ENCODE data around the gene OR2K2.

The OR2K2 gene

GRCh38 chr9:111330124-111330523, at the start of gene OR2K2:
OR2K2 (minus strand) TSS chr9:111330224; CDS start chr9:111328433, 1,791 bp downstream.
- H3K4me3 ChIP-seq (ENCODE audit: low read length): no peak within 1 kb of the TSS
- TF ChIP-seq, protein P1, sequence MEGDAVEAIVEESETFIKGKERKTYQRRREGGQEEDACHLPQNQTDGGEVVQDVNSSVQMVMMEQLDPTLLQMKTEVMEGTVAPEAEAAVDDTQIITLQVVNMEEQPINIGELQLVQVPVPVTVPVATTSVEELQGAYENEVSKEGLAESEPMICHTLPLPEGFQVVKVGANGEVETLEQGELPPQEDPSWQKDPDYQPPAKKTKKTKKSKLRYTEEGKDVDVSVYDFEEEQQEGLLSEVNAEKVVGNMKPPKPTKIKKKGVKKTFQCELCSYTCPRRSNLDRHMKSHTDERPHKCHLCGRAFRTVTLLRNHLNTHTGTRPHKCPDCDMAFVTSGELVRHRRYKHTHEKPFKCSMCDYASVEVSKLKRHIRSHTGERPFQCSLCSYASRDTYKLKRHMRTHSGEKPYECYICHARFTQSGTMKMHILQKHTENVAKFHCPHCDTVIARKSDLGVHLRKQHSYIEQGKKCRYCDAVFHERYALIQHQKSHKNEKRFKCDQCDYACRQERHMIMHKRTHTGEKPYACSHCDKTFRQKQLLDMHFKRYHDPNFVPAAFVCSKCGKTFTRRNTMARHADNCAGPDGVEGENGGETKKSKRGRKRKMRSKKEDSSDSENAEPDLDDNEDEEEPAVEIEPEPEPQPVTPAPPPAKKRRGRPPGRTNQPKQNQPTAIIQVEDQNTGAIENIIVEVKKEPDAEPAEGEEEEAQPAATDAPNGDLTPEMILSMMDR (conservative IDR thresholded peaks at IDR 0.05; ENCODE audit: low read depth, low read length): no peak

GRCh38 chr9:111375817-111376564, 46.0 kb upstream of the OR2K2 start:
- no peak for DNase-seq (ENCODE audit: low read depth)
- TF ChIP-seq, protein P1 (conservative IDR thresholded peaks at IDR 0.05; ENCODE audit: low read depth, low read length): no peak
- H3K4me3 ChIP-seq (ENCODE audit: low read length): no peak overlapping the region

More at GRCh38 chr9:111330124-111330523, at the start of gene OR2K2:
- no peak for DNase-seq (ENCODE audit: low read depth)

- DNase-seq (ENCODE audit: low read depth): no peak
- no peak overlapping the region for H3K4me3 ChIP-seq (ENCODE audit: low read length)
- TF ChIP-seq, protein P1 (conservative IDR thresholded peaks at IDR 0.05; ENCODE audit: low read depth, low read length): no peak
These were observed 45.0 kb upstream of the OR2K2 start for GRCh38 chr9:111375062-111375461.

DNA sequence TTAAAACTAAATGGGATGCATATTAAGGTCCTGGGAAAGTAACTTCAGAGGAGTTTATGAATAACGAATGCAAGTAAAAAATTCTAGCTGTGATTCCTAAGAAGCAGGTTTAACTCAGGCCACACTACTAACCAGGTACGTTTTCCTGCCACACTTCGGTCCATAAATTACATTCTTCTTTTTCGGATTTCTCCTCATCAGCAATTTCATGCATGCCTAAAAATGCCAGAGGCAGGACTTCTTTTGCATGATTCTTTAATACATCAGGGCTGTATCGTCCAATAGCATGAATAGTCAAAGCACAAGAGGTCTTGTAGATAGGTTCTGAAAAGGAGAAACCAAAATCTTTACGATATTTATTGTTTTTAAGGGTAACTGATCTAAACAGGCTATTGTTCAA, 42.3 kb upstream of the OR2K2 start:
- no peak for DNase-seq (ENCODE audit: low read depth)
- TF ChIP-seq, protein P1 (conservative IDR thresholded peaks at IDR 0.05; ENCODE audit: low read depth, low read length): no peak
- no peak overlapping the region for H3K4me3 ChIP-seq (ENCODE audit: low read length)

GRCh38 chr9:111366978-111367377, 37.0 kb upstream of the OR2K2 start:
- H3K4me3 ChIP-seq (ENCODE audit: low read length): no peak overlapping the region
- no peak for DNase-seq (ENCODE audit: low read depth)
- TF ChIP-seq, protein P1 (conservative IDR thresholded peaks at IDR 0.05; ENCODE audit: low read depth, low read length): no peak

DNA sequence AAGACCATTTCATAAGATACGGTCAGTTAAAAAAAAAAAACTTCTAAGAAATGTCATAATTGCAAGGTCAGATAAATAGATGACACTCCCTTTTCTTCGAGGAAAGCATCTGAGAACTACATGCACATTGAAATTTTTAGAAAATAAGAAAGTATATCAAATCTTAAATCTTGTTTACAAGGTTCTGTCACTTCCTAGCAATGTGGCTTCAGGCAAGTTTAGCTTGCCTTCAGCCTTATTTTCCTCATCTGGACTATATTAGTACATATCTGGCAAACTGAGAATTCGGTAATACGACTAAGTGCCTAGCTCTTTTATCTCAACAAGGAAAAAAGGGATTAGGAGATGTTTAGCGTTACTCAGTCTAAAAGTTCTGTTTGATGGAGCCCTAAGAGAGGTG, 32.5 kb upstream of the OR2K2 start:
- TF ChIP-seq, protein P1 (conservative IDR thresholded peaks at IDR 0.05; ENCODE audit: low read depth, low read length): no peak
- H3K4me3 ChIP-seq (ENCODE audit: low read length): no peak overlapping the region
- DNase-seq (ENCODE audit: low read depth): no peak

GRCh38 chr9:111360881-111361280, 30.9 kb upstream of the OR2K2 start:
- no peak for DNase-seq (ENCODE audit: low read depth)
- TF ChIP-seq, protein P1 (conservative IDR thresholded peaks at IDR 0.05; ENCODE audit: low read depth, low read length): no peak
- H3K4me3 ChIP-seq (ENCODE audit: low read length): no peak overlapping the region
